ENCODE results near the gene ASTL.

DNA sequence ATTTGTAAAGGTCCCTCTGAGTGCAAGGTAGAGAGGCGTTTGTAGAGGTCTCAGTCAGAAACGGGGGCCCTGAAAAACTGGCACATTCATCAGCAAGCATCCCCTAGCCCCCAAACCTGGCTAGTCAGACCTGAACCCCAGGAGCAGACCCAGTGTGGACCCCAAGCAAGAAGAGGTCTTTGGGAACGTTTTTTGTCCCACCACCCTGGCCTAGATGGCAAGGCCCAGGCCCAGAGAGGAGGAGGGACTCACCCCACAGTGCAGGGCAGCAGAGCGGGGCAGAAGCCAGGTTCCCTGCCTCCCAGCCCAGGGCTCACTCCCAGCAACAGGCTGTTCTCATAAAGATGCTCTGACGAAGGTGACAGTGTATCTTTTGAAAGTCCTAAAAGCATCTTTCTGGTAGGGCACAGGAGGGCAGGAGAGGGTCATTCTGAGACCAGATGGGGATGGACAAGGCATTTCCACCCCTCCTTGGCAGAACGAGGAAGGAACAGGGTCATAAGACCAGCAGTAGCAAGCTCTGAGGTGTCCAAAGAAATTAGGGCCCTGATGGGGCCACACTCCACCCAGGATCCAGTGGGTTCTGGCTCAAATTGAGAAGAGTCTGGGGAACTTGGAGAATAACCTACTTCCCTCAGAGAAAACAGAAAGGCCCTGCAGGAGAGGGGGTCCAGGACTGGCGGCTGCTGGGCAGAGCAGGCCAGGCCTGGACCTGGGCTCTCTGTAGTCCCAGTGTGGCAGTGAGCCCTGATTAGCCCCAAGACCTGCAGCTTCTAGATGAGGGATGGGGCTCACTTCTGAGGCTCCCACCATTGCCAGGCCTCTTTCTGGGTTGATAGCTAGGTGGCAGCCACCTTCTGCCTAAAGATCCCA lies 40.1 kb downstream of the ASTL start:
- TF ChIP-seq, protein P1, sequence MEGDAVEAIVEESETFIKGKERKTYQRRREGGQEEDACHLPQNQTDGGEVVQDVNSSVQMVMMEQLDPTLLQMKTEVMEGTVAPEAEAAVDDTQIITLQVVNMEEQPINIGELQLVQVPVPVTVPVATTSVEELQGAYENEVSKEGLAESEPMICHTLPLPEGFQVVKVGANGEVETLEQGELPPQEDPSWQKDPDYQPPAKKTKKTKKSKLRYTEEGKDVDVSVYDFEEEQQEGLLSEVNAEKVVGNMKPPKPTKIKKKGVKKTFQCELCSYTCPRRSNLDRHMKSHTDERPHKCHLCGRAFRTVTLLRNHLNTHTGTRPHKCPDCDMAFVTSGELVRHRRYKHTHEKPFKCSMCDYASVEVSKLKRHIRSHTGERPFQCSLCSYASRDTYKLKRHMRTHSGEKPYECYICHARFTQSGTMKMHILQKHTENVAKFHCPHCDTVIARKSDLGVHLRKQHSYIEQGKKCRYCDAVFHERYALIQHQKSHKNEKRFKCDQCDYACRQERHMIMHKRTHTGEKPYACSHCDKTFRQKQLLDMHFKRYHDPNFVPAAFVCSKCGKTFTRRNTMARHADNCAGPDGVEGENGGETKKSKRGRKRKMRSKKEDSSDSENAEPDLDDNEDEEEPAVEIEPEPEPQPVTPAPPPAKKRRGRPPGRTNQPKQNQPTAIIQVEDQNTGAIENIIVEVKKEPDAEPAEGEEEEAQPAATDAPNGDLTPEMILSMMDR (conservative IDR thresholded peaks at IDR 0.05 in 1 of 2, IDR thresholded peaks at IDR 0.05 in 1 of 2; ENCODE audit: extremely low read depth in 1 of 2, insufficient read depth in 1 of 2, low read depth in 1 of 2, low read length in 2 of 2) = no peak
- no peak for TF ChIP-seq EZH2 (IDR thresholded peaks at IDR 0.05; ENCODE audit: borderline replicate concordance, low read length)

Data from mammary epithelial cell (primary cell).